GM12878 (cell line): ENCODE data around the gene DUSP15. TPM values are rescaled to one million over a fixed set of nuclear protein-coding genes. Genes with fewer than 3 reads are reported as not detected.
A peak's percentile ranks its signal among the peaks of the same experiment; 100 is the strongest.

ENCODE experiments used
- ATAC-seq: fragments of 200-7000 bp; cut with Tn5 transposase; 3 replicates; pipeline ENCODE4 v1.9.1; 2020; ENCODE audit warnings: mild to moderate bottlenecking, moderate library complexity
- BruUV-seq: library from RNA; stranded (reverse); fragments of 400-500 nt; replicated peaks from 2 replicates; lab custom pipeline; 2021; lab: Mats Ljungman, UMichigan
- CTCF ChIA-PET: fragments of 300-600 bp; sonication (Branson Sonifier 250); formaldehyde crosslinking; extraction: SDS; loops from one replicate; lab custom pipeline; 2021; ENCODE audit warnings: inconsistent platforms; lab: Yijun Ruan, JAX
- POLR2A ChIA-PET: fragments of 350-600 bp; formaldehyde crosslinking; extraction: SDS; loops from one replicate; lab custom pipeline; 2021; ENCODE audit warnings: inconsistent platforms; lab: Charles Lee
- RAD21 ChIA-PET: fragments of 300-600 bp; sonication (Branson Sonifier 250); formaldehyde crosslinking; loops from one replicate; lab custom pipeline; 2023; ENCODE audit warnings: antibody characterized with exemption; ENCODE audit not compliant: unreplicated experiment; lab: Charles Lee
- SMC1A ChIA-PET: fragments of 300-600 bp; sonication (Branson Sonifier 250); formaldehyde crosslinking; loops from one replicate; lab custom pipeline; 2023; ENCODE audit not compliant: unreplicated experiment, uncharacterized antibody; lab: Charles Lee
- DNase-seq: peaks from one replicate; pipeline ENCODE4 v3.0.0-alpha.2; 2011; ENCODE audit warnings: low read depth, low spot score
- FAIRE-seq: peaks from 3 replicates; lab custom pipeline; 2011; peaks lifted over from hg19 to GRCh38; lab: Jason Lieb, UNC
- H2AFZ ChIP-seq: 2 replicates; pipeline ENCODE4 v1.6.0; 2011; ENCODE audit warnings: low read depth, low read length, control low read depth; ENCODE audit not compliant: control insufficient read depth
- H3K27ac ChIP-seq: 2 replicates; pipeline ENCODE4 v1.5.1; 2011; ENCODE audit warnings: control low read depth; ENCODE audit not compliant: control insufficient read depth, insufficient read depth
- H3K27me3 ChIP-seq, 2 experiments: replicated peaks in 1 of 2; 2 replicates each; pipeline versions ENCODE4 v1.6.0 to v1.6.1; 2011; ENCODE audit warnings: low read length in 1 of 2; ENCODE audit not compliant: control insufficient read depth in 2 of 2, insufficient read depth in 2 of 2
- H3K36me3 ChIP-seq, 2 experiments: 2 replicates each; pipeline ENCODE4 v1.5.1; 2011; ENCODE audit warnings: low read length in 1 of 2; ENCODE audit not compliant: control insufficient read depth in 2 of 2, insufficient read depth in 2 of 2
- H3K4me1 ChIP-seq: 2 replicates; pipeline ENCODE4 v1.6.1; 2011; ENCODE audit warnings: mild to moderate bottlenecking, low read length, moderate library complexity, mixed read lengths; ENCODE audit not compliant: control insufficient read depth, insufficient read depth
- H3K4me2 ChIP-seq: 2 replicates; pipeline ENCODE4 v1.6.0; 2011; ENCODE audit warnings: control low read depth; ENCODE audit not compliant: control insufficient read depth, insufficient read depth
- H3K4me3 ChIP-seq: fragments of 200-600 bp; sonication (generic); 2 replicates; pipeline ENCODE4 v1.5.1; 2016
- H3K79me2 ChIP-seq: 2 replicates; pipeline ENCODE4 v1.6.0; 2011; ENCODE audit warnings: low read length; ENCODE audit not compliant: control insufficient read depth, insufficient read depth
- H3K9ac ChIP-seq: 2 replicates; pipeline ENCODE4 v1.8.0; 2011; ENCODE audit warnings: low read length, control low read depth, mixed read lengths; ENCODE audit not compliant: control insufficient read depth, insufficient read depth
- H3K9me3 ChIP-seq: replicated peaks from 3 replicates; pipeline ENCODE4 v1.5.1; 2011; ENCODE audit warnings: mild to moderate bottlenecking, low read length; ENCODE audit not compliant: control insufficient read depth, insufficient read depth
- H4K20me1 ChIP-seq: 2 replicates; pipeline ENCODE4 v1.6.0; 2011; ENCODE audit not compliant: control insufficient read depth, insufficient read depth
- BACH1 ChIP-seq: fragments of 450-650 bp; IDR thresholded peaks from 2 replicates; pipeline ENCODE4 v1.6.1; 2017; ENCODE audit warnings: mild to moderate bottlenecking, borderline replicate concordance
- CHD1 ChIP-seq: IDR thresholded peaks from 2 replicates; pipeline ENCODE4 v1.6.1; 2012; ENCODE audit warnings: low read depth, low read length, improper control_type of control experiment
- CREM ChIP-seq: IDR thresholded peaks from 2 replicates; pipeline ENCODE4 v1.6.1; 2014; ENCODE audit warnings: antibody characterized with exemption, low read depth
- EGR1 ChIP-seq, 2 experiments: IDR thresholded peaks; 1 replicate in 1 of 2; 2 replicates in 1 of 2; pipeline ENCODE4 v1.6.1; 2011 to 2012; ENCODE audit warnings: low read depth in 2 of 2, low read length in 2 of 2, borderline replicate concordance in 1 of 2, mild to moderate bottlenecking in 1 of 2, moderate library complexity in 1 of 2
- FOXM1 ChIP-seq: IDR thresholded peaks from 2 replicates; pipeline ENCODE4 v1.6.1; 2012; ENCODE audit warnings: low read depth, mild to moderate bottlenecking, inconsistent platforms, low read length, moderate library complexity
- GABPA ChIP-seq: IDR thresholded peaks from 2 replicates; pipeline ENCODE4 v1.6.1; 2014; ENCODE audit warnings: antibody characterized with exemption, low read depth, mild to moderate bottlenecking, inconsistent platforms
- MYC ChIP-seq: IDR thresholded peaks from 2 replicates; pipeline ENCODE4 v1.6.1; 2011; ENCODE audit warnings: mild to moderate bottlenecking, low read length, moderate library complexity, inconsistent platforms; ENCODE audit not compliant: insufficient read depth, insufficient replicate concordance, insufficient read length, severe bottlenecking
- NBN ChIP-seq: fragments of 450-650 bp; IDR thresholded peaks from 2 replicates; pipeline ENCODE4 v1.6.1; 2016
- RFX5 ChIP-seq: IDR thresholded peaks from 2 replicates; pipeline ENCODE4 v1.6.1; 2011; ENCODE audit warnings: low read depth, low read length, improper control_type of control experiment
- SIX5 ChIP-seq: IDR thresholded peaks from 2 replicates; pipeline ENCODE4 v1.6.1; 2011; ENCODE audit warnings: mild to moderate bottlenecking, low read depth, low read length, moderate library complexity; ENCODE audit not compliant: severe bottlenecking
- YY1 ChIP-seq: IDR thresholded peaks from 2 replicates; pipeline ENCODE4 v1.6.1; 2011; ENCODE audit warnings: low read depth, mild to moderate bottlenecking, low read length
- WGBS: methylation state at CpG from one replicate; pipeline ENCODE4 v1.1.6; 2016; ENCODE audit warnings: low lambda C conversion rate; ENCODE audit not compliant: insufficient replicate concordance, insufficient coverage; ENCODE audit errors: missing lambda C conversion rate; 5-methylcytosine and 5-hydroxymethylcytosine counted together
- in situ Hi-C: fragments of 300-500 bp; cut with MboI; formaldehyde crosslinking; loops from 9 replicates; pipeline ENCODE4 v1.14.3; 2018; ENCODE audit warnings: mixed read lengths
- intact Hi-C: fragments of 100-400 bp; cut with micrococcal nuclease; formaldehyde crosslinking; loops from one replicate; pipeline ENCODE4 v1.14.2; 2022; ENCODE audit not compliant: unreplicated experiment
- polyA plus RNA-seq, 11 experiments: library from polyadenylated mRNA; depleted of rRNA in 4 of 11; unstranded in 6 of 11; stranded (reverse) in 5 of 11; fragments of >200 nt; fragmentation: Nextera tagmentation in 4 of 11; fragmentation: Illumina TruSeq in 1 of 11; extraction: Ambion mirVana in 4 of 11; extraction: Trizol in 1 of 11; gene quantifications; 1 replicate in 1 of 11; 2 replicates in 10 of 11; pipeline versions ENCODE4 v1.2.1 to v1.2.3, GENCODE V29; 2011 to 2016; ENCODE audit warnings: inconsistent platforms in 2 of 11, missing spikeins in 2 of 11, low read depth in 1 of 11
- total RNA-seq, 4 experiments: library from RNA; depleted of rRNA in 3 of 4; stranded (reverse); fragments of >200 nt in 3 of 4; fragmentation: Illumina TruSeq in 1 of 4; extraction: Trizol in 1 of 4; gene quantifications; 2 replicates each; pipeline versions ENCODE4 v1.2.1 to v1.2.3, GENCODE V29; 2013 to 2021
- TF ChIP-seq, protein P1 (sequence below): fragments of 450-650 bp; conservative IDR thresholded peaks from 2 replicates; pipeline ENCODE4 v1.6.1; 2017; ENCODE audit warnings: mild to moderate bottlenecking, moderate library complexity
- TF ChIP-seq, protein P2 (sequence below): IDR thresholded peaks from 2 replicates; pipeline ENCODE4 v1.6.1; 2012; ENCODE audit warnings: mild to moderate bottlenecking, low read depth, low read length
- TF ChIP-seq, protein P3 (sequence below): IDR thresholded peaks from 2 replicates; pipeline ENCODE4 v1.6.1; 2012; ENCODE audit warnings: low read length, inconsistent platforms
- TF ChIP-seq, protein P4 (sequence below): fragments of 450-650 bp; IDR thresholded peaks from 2 replicates; pipeline ENCODE4 v1.6.1; 2014; ENCODE audit warnings: mild to moderate bottlenecking

DUSP15 gene
- total and polyA plus RNA-seq, 10 of the 15 experiments (the other 5 are each of a cell fraction or from before 2014, with no cell fraction given): 0.06 to 2.5 (median 0.67) TPM; not detected in 1

DNA sequence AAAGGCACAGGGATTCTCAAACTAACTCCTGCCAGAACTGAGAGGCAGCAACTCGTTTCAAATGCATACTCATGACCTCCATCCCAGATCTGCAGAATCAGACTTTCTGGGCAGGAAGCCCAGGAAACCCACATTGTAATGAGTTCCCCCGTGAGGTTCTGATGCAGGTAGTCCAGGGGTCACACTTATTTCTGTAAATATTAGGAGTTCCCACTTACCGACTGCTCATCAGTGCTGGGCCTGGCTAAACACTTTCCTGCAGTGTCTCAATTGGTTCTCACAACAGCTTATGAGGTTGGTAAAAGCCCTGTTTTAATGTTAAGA lies 11.6 kb downstream of the DUSP15 start:
- CTCF ChIA-PET: interaction anchor here (1.0 to 13.1 kb wide), 6 partner anchors 9 to 196 kb away, joined by 3 to 307 read pairs (median 3); partner anchors contain the start of gene PDRG1
- TF ChIP-seq YY1 (no peak), MYC (no peak), BACH1 (no peak), FOXM1 (no peak), GABPA (no peak), CHD1 (no peak), CREM (no peak), SIX5 (no peak), EGR1 (IDR thresholded peaks at IDR 0.05; ENCODE audit: borderline replicate concordance in 1 of 2, low read depth in 2 of 2, low read length in 2 of 2) (no peak), NBN (no peak), RFX5 (no peak)
- TF ChIP-seq, protein P1, sequence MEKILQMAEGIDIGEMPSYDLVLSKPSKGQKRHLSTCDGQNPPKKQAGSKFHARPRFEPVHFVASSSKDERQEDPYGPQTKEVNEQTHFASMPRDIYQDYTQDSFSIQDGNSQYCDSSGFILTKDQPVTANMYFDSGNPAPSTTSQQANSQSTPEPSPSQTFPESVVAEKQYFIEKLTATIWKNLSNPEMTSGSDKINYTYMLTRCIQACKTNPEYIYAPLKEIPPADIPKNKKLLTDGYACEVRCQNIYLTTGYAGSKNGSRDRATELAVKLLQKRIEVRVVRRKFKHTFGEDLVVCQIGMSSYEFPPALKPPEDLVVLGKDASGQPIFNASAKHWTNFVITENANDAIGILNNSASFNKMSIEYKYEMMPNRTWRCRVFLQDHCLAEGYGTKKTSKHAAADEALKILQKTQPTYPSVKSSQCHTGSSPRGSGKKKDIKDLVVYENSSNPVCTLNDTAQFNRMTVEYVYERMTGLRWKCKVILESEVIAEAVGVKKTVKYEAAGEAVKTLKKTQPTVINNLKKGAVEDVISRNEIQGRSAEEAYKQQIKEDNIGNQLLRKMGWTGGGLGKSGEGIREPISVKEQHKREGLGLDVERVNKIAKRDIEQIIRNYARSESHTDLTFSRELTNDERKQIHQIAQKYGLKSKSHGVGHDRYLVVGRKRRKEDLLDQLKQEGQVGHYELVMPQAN: no peak
- TF ChIP-seq, protein P2, sequence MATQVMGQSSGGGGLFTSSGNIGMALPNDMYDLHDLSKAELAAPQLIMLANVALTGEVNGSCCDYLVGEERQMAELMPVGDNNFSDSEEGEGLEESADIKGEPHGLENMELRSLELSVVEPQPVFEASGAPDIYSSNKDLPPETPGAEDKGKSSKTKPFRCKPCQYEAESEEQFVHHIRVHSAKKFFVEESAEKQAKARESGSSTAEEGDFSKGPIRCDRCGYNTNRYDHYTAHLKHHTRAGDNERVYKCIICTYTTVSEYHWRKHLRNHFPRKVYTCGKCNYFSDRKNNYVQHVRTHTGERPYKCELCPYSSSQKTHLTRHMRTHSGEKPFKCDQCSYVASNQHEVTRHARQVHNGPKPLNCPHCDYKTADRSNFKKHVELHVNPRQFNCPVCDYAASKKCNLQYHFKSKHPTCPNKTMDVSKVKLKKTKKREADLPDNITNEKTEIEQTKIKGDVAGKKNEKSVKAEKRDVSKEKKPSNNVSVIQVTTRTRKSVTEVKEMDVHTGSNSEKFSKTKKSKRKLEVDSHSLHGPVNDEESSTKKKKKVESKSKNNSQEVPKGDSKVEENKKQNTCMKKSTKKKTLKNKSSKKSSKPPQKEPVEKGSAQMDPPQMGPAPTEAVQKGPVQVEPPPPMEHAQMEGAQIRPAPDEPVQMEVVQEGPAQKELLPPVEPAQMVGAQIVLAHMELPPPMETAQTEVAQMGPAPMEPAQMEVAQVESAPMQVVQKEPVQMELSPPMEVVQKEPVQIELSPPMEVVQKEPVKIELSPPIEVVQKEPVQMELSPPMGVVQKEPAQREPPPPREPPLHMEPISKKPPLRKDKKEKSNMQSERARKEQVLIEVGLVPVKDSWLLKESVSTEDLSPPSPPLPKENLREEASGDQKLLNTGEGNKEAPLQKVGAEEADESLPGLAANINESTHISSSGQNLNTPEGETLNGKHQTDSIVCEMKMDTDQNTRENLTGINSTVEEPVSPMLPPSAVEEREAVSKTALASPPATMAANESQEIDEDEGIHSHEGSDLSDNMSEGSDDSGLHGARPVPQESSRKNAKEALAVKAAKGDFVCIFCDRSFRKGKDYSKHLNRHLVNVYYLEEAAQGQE: no peak
- TF ChIP-seq, protein P3, sequence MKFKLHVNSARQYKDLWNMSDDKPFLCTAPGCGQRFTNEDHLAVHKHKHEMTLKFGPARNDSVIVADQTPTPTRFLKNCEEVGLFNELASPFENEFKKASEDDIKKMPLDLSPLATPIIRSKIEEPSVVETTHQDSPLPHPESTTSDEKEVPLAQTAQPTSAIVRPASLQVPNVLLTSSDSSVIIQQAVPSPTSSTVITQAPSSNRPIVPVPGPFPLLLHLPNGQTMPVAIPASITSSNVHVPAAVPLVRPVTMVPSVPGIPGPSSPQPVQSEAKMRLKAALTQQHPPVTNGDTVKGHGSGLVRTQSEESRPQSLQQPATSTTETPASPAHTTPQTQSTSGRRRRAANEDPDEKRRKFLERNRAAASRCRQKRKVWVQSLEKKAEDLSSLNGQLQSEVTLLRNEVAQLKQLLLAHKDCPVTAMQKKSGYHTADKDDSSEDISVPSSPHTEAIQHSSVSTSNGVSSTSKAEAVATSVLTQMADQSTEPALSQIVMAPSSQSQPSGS: no peak
- TF ChIP-seq, protein P4, sequence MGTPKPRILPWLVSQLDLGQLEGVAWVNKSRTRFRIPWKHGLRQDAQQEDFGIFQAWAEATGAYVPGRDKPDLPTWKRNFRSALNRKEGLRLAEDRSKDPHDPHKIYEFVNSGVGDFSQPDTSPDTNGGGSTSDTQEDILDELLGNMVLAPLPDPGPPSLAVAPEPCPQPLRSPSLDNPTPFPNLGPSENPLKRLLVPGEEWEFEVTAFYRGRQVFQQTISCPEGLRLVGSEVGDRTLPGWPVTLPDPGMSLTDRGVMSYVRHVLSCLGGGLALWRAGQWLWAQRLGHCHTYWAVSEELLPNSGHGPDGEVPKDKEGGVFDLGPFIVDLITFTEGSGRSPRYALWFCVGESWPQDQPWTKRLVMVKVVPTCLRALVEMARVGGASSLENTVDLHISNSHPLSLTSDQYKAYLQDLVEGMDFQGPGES: no peak

More for the DNA sequence above, 11.6 kb downstream of the DUSP15 start:
- DNase-seq (no peak), FAIRE-seq (no peak), ATAC-seq (no peak)
- ChIA-PET POLR2A (interaction anchor here (0.6 to 0.7 kb wide), 2 partner anchors 9 to 235 kb away, joined by 4 to 5 read pairs; no protein-coding TSS in a partner anchor), RAD21 (interaction anchor here (1.0 to 1.2 kb wide), 3 partner anchors 10 to 93 kb away, joined by 3 to 15 read pairs (median 6); partner anchors contain the start of gene PDRG1), SMC1A (interaction anchor here (0.6 to 3.0 kb wide), 6 partner anchors 10 to 427 kb away, joined by 3 to 27 read pairs (median 4); partner anchors contain the start of gene PDRG1)
- in situ Hi-C loops (loop anchor here (5.0 to 10.0 kb wide), 2 partner anchors 94 to 236 kb away; partner anchors contain the start of gene PDRG1), intact Hi-C loops (no loop called here)
- H3K79me2 ChIP-seq: no peaks in the 10 kb centered on the region
- 0 out of 2 replicates have a peak overlapping the region, but pooled peaks have one; percentile 10 for H3K4me2 ChIP-seq
- BruUV-seq: no TSS peak
- H2AFZ ChIP-seq: no peak overlapping the region
- H3K4me1 ChIP-seq: peaks cover 10% of the 10 kb centered on the region
- H3K27ac ChIP-seq: no peak overlapping the region
- no peaks in the 10 kb centered on the region for H3K36me3 ChIP-seq
- H4K20me1 ChIP-seq: no peaks in the 10 kb centered on the region
- H3K9me3 ChIP-seq: no peaks in the 10 kb centered on the region
- H3K9ac ChIP-seq: no peak overlapping the region
- peaks cover 0 to 9% of the 10 kb centered on the region in 2 experiments; a peak in 1 of 4 replicates for H3K27me3 ChIP-seq
- 23% methylated on average over 3 of the region's 3 CpGs for WGBS
- H3K4me3 ChIP-seq: no peak overlapping the region
